GM18873 (cell line): ENCODE data around the gene TMEM43.

Source experiments
- ATAC-seq: cut with Tn5 transposase; IDR thresholded peaks from one replicate; pipeline ENCODE4 v1.9.1; 2021; ENCODE audit warnings: mild to moderate bottlenecking, moderate library complexity, moderate number of reproducible peaks; ENCODE audit not compliant: unreplicated experiment, low FRiP score

Gene TMEM43

DNA sequence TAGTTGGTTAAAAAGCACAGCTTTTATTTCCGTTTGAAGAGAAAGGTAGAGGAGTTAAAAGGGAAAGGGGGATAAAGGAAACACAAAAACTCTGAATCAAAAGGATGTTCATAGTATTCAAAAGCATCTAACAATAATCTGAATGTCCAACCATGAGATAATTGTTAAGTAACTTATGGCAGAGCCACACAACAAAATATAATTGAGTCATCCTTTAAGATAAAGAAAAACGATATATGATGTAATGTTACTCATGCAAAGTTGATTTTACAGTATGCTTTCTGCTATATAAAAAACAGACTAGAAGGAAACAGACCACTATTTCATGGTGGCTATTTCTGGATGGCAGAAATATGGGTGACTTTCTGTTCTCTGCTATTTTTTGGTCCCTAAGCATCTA, 49.6 kb downstream of the TMEM43 start:
- no peak for ATAC-seq

DNA sequence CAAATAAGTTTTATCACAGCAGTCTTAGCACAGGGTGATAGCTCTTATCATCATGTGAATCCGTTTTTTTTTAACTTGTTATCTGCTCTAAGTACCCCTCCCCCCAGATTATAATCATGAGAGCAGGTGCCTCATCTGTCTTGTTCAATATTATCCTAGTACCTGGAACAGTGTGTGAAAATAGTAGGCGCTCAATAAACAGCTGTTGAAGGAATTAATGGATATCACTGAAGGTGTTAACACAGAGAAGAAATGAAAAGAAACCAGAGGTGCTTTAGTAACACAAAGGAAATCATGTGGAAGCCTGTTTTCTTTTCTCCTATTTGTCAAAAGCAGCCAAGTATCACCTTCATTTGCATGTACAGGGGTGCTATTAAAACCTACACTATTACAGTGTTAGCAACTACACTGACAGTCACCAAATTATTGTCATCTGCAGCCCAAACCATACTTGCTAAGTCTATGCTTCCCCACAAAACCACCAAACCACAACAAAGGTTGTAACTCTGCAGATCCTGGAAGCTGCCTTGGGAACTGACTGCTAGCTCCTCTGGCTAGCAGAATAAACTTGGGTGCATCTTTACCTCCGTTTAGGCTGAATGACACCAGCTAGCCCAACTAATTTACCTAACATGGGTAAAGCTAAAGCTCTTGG, 50.7 kb downstream of the TMEM43 start:
- ATAC-seq = no peak

DNA sequence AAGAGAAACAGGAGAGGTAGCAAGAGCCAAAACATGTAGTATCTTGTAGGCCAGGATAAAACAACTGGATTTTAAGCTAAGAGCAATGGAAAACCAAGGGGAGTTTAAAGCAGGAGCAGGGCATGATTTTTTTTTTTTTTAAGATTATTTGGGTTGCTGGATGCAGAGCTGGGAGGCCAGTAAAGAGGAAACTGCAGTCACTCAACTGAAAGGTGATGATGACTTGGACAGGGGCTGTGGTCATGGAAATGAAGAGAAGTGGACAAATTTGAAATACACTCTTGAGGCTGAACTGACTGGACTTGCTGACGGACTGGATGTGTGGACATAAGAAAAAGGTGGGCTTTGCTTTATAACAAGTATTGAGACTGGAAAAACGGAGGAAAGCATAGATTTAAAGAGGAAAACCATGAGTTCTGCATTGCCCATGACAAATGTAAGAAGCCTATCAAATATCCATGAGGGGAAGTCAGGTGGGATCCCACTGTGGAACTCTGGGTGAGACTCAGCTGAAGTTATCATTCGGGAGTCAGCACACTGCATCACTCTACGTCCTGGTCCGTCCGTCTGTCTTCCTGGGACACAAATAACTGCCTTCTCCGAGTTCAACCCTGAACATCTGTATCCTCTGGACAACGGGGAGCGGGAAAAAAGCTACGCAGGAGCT, 52.9 kb downstream of the TMEM43 start:
- ATAC-seq = peak; percentile 7

DNA sequence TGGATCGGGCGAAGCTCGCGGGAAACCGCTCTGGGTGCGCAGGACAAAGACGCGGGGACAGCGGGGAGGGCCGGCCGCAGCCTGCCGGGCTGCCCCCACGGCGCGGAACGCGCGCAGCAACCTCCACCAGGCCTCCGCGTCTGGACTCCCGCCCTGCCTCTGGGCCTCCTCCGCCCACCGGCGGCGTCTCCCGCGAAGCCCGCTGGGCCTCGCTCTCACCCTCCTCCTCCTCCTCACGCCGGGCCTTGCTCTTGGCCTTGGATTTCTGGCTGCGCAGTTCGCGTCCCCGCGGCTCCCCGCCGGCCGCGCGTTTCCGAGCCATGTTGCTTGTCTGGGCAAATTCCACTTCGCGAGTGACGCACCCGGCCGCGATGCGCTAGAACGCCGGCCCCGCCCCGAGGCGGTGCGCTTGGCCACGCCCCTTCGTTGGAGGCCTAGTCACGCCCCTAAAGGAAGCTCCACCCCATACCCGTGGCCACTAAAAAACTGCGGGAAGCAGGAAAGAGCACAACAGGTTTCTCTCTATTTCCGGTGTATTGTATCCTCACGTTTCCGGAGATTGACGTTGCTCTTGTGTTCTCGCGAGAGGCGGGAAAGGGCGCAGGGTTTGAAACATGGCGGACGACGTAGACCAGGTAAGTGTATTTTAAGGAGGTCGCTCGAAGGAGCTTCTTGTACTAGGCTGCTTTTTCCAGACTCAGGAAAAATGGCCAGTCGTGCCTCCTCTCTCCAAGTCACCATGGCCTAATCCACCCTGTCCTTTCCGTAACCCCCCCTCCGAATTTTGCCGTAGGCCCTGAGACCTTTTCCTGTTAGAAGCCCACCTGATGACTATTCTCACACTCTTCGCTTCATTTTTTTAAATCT, 53.6 kb downstream of the TMEM43 start, which contains the start of the genes LSM3 and XPC:
LSM3 (plus strand) TSS at position 571 of the 867 bp plus-strand sequence; CDS start at position 615, 44 bp downstream.
XPC (minus strand) TSS at position 355 of the 867 bp plus-strand sequence; CDS start at position 322, 33 bp downstream.
- peak; percentile 96 for ATAC-seq

DNA sequence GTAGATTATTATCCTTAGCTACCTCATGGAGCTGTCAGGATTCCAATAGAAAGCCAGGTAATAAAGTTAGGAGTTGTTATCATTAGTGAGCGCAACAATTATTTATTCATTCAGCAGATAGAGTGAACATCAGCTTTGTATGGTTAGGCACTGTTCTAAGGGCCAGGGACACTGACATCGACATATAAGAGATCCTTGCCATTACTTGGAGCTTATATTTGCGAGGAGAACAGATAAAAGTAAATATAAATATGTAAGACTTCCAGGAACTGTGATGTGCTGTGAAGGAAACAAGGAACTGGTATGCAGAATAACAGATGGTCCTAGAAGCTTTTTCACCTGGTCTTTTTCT, 54.2 kb downstream of the TMEM43 start:
- ATAC-seq = no peak

DNA sequence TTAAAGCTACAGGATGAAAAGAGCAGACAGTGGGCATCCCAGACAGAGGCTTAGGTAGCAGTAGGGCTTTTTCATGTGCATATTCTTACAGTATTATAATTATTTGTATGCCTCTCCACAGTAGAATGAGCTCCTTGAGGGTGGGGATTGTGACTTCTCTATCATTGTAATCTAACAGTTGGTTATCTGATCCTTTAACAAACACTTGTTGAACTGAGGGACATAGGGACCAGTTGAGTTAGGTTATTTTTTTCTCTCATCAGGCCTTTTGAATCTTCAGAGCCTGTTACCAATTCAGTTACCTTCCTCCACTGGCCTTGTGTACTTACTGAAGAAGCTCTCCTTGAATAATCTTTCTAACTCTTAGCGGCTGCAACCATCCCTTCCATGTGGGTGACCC, 54.9 kb downstream of the TMEM43 start:
- no peak for ATAC-seq

DNA sequence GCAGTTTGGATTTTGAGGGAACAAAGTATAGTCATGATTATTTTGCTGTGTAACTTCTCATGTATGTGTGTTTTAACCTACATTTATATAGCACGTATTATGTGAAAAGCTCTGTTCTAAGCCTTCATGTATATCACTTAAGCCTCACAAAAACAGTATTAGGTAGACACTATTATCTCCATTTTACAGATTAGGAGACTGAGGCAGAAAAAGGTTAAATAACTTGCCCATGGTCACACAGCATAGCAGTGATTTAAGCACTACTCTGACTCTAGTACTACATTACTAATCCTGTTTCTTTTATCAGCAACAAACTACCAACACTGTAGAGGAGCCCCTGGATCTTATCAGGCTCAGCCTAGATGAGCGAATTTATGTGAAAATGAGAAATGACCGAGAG, 56.4 kb downstream of the TMEM43 start:
- no peak for ATAC-seq

DNA sequence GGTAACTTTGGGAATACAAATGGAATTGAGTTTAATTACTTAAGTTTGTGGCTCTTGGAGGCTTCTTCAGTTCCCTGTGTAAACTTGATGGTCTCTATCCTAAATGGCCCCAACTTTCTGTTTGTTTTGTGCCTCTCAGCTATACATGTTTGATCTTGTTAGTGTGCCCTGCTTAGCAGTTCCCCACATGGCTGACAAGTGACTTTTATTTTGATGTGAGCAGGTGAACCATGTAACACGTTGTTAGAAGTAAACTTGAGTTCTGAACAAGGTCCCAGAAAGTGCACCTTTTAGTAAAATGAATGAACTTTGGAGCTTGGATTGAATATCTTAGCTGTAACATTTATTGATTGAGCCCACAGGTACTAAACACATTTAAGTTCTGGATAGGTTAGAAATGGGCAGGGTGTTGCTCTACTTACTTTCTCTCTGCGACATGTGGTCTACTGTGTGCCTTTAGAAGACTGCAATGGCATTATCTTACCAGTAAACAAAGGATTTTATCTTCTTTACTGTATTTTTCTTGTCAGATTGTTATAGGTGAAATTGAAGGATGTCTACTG, 58.2 kb downstream of the TMEM43 start:
- no peak for ATAC-seq

DNA sequence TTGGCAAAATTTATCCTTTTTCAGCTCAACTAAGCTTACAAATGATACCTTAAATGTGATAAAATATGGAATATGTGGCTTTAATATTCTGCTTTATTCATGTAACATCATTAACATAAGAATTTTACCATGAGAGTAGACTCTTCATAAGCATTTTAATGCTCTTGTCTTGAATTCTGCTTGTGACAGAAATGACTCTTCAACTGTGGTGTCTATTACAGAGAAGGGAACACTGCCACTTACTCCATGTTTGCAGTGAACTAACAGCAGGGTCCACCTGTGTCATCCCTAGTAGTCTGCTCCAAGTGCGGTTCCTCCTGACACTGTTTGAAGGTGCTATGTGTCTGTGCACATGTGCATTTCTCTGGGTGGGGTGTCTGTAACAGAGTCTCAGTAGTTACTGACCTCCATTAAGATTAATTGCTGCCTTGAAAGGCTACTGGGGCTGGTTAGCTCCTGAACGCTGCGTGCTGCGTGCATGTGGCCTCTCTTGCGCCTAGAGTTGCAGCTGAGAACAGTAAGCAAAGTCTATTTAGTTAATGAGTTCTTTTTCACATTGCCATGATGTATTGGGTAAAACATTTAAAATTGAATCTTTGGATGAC, 62.1 kb downstream of the TMEM43 start:
- ATAC-seq = no peak

DNA sequence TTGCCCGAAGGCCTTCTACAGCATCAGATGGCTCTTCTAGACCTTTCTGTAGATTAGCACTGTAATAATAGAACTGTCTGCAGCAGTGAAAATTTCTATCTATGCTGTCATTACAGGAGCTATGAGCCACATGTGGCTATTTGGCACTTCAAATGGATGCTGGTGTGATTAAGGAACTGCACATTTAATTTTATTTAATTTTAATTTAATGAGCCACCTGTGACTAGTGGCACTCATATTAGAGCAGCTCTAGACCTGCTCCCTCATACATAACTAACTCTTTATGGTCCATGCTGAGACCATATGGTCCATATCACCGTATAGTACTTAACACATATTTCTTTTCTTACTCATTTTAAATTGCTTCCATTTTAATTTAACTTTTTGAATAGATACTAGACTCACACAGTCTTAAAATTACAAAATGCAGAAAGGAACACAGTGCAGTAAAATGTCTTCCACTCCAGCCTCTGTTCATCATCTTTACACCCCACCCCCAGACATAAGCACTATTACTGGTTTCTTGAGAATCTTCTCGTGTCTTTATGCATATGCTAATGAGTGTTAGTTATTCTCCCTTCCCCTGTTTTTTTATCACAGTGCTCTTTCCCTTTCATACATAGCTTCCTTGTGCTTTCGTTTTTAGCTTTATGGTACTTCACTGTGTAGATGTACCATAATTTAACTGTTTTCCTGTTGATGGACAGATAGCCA, 63.3 kb downstream of the TMEM43 start:
- ATAC-seq = no peak
